C4-2B (cell line): Measurements from ENCODE around the gene NPTN.

Experiments used
- ZFX ChIP-seq: fragments of 450-650 bp; IDR thresholded peaks from 2 replicates; pipeline ENCODE4 v1.6.1; 2017
- TF ChIP-seq, protein P1 (sequence below): fragments of 450-650 bp; conservative IDR thresholded peaks from 2 replicates; pipeline ENCODE4 v1.5.1; 2017; ENCODE audit warnings: mild to moderate bottlenecking

DNA sequence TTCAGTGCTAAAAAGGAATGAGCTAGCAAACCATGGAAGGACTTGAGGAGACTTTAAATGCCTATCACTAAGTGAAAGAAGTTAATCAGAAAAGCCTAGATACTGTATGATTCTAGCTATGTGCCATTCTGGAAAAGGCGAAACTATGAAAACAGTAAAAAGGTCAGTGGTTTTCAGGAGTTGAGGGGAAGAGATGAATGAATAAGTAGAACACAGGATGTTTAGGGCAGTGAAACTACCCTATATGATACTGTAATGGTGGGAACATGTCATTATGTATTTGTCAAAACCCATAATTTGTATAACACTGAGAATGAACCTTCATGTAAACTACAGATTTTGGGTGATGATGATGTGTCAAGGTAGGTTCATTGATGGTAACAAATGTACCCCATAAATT lies 41.4 kb upstream of the NPTN start:
- TF ChIP-seq, protein P1, sequence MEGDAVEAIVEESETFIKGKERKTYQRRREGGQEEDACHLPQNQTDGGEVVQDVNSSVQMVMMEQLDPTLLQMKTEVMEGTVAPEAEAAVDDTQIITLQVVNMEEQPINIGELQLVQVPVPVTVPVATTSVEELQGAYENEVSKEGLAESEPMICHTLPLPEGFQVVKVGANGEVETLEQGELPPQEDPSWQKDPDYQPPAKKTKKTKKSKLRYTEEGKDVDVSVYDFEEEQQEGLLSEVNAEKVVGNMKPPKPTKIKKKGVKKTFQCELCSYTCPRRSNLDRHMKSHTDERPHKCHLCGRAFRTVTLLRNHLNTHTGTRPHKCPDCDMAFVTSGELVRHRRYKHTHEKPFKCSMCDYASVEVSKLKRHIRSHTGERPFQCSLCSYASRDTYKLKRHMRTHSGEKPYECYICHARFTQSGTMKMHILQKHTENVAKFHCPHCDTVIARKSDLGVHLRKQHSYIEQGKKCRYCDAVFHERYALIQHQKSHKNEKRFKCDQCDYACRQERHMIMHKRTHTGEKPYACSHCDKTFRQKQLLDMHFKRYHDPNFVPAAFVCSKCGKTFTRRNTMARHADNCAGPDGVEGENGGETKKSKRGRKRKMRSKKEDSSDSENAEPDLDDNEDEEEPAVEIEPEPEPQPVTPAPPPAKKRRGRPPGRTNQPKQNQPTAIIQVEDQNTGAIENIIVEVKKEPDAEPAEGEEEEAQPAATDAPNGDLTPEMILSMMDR, result no peak
- TF ChIP-seq ZFX, result no peak
